CD4-positive, alpha-beta memory T cell (primary cell): Measurements from ENCODE around the gene MAP4K4. TPM values are rescaled to one million over a fixed set of nuclear protein-coding genes. Genes with fewer than 3 reads are reported as not detected.
A peak's percentile ranks its signal among the peaks of the same experiment; 100 is the strongest.

Experiments used
- CTCF ChIA-PET: fragments of 350-600 bp; sonication (Branson Sonifier 250); formaldehyde crosslinking; loops from one replicate; lab custom pipeline; 2021; ENCODE audit warnings: inconsistent platforms; ENCODE audit not compliant: partially characterized antibody; lab: Charles Lee
- POLR2A ChIA-PET: fragments of 350-600 bp; sonication (Branson Sonifier 250); formaldehyde crosslinking; loops from one replicate; lab custom pipeline; 2021; ENCODE audit not compliant: partially characterized antibody; lab: Charles Lee
- DNase-seq, 5 donors: peaks; one replicate each; pipeline versions ENCODE4 v3.0.0 to v3.0.0-alpha.2; 2020 to 2022; ENCODE audit warnings: mixed read lengths in 1 of 5
- H3K27ac ChIP-seq: one replicate; pipeline ENCODE4 v1.7.0; 2013; ENCODE audit warnings: low read depth, low read length
- H3K27me3 ChIP-seq: 2 replicates; pipeline ENCODE4 v1.7.0; 2013; ENCODE audit warnings: mild to moderate bottlenecking, low read length, moderate library complexity; ENCODE audit not compliant: insufficient read depth
- H3K36me3 ChIP-seq: 2 replicates; pipeline ENCODE4 v1.7.0; 2013; ENCODE audit warnings: mild to moderate bottlenecking, low read length, moderate library complexity; ENCODE audit not compliant: insufficient read depth
- H3K4me1 ChIP-seq: 2 replicates; pipeline ENCODE4 v1.7.0; 2013; ENCODE audit warnings: mild to moderate bottlenecking, low read length, moderate library complexity; ENCODE audit not compliant: insufficient read depth
- H3K4me3 ChIP-seq, 2 donors: one replicate each; pipeline ENCODE4 v1.7.0; 2013; ENCODE audit warnings: low read length in 2 of 2, mild to moderate bottlenecking in 1 of 2
- H3K9me3 ChIP-seq, 2 donors: one replicate each; pipeline ENCODE4 v1.7.0; 2013; ENCODE audit warnings: low read length in 2 of 2, control low read depth in 1 of 2; ENCODE audit not compliant: control insufficient read depth in 1 of 2
- H3K27ac Mint-ChIP-seq, 7 donors: one replicate each; pipeline ENCODE4 v1.8.0; 2020 to 2021; ENCODE audit warnings: mixed read lengths in 7 of 7, mild to moderate bottlenecking in 6 of 7, inconsistent platforms in 3 of 7, moderate library complexity in 3 of 7
- H3K27me3 Mint-ChIP-seq, 2 donors: one replicate each; pipeline ENCODE4 v1.8.0; 2020 to 2021; ENCODE audit warnings: mixed read lengths in 2 of 2
- H3K36me3 Mint-ChIP-seq, 2 donors: one replicate each; pipeline ENCODE4 v1.8.0; 2020 to 2021; ENCODE audit warnings: mixed read lengths in 2 of 2, inconsistent platforms in 1 of 2, mild to moderate bottlenecking in 1 of 2
- H3K4me1 Mint-ChIP-seq, 4 donors: one replicate each; pipeline ENCODE4 v1.8.0; 2020 to 2021; ENCODE audit warnings: mixed read lengths in 4 of 4, mild to moderate bottlenecking in 1 of 4
- H3K4me3 Mint-ChIP-seq, 8 donors: one replicate each; pipeline ENCODE4 v1.8.0; 2020 to 2021; ENCODE audit warnings: mixed read lengths in 8 of 8, mild to moderate bottlenecking in 7 of 8, moderate library complexity in 6 of 8, inconsistent platforms in 3 of 8
- H3K9me3 Mint-ChIP-seq, 8 donors: one replicate each; pipeline ENCODE4 v1.8.0; 2020 to 2021; ENCODE audit warnings: mixed read lengths in 8 of 8, mild to moderate bottlenecking in 5 of 8, inconsistent platforms in 3 of 8, moderate library complexity in 1 of 8
- intact Hi-C: fragments of 100-400 bp; cut with micrococcal nuclease; formaldehyde crosslinking; loops from one replicate; pipeline ENCODE4 v1.15.1; 2023
- polyA plus RNA-seq, 2 donors: library from polyadenylated mRNA; unstranded; fragments of 300-500 nt; fragmentation: Illumina TruSeq; gene quantifications; one replicate each; pipeline ENCODE4 v1.2.3, GENCODE V29; 2021
- total RNA-seq, 2 experiments: library from RNA; stranded (reverse); gene quantifications; one replicate each; pipeline ENCODE4 v1.2.3, GENCODE V29; 2021

Gene MAP4K4
- total and polyA plus RNA-seq, 4 experiments from 2014 or later = 2.4 to 114 (median 62.2) TPM

- no peak overlapping the region for H3K4me3 ChIP-seq
- no peak for DNase-seq
- intact Hi-C loops = no loop called here
- POLR2A ChIA-PET = no interaction called here
- peaks cover 47 to 82% of the 10 kb centered on the region in 2 donors for H3K36me3 Mint-ChIP-seq
- peaks cover 0 to 3% (median under 1%) of the 10 kb centered on the region in 4 donors for H3K4me1 Mint-ChIP-seq
- no peaks in the 10 kb centered on the region for H3K9me3 ChIP-seq
- H3K27ac Mint-ChIP-seq = no peak overlapping the region
- H3K4me1 ChIP-seq = no peaks in the 10 kb centered on the region
- no peak overlapping the region for H3K27ac ChIP-seq
- no peaks in the 10 kb centered on the region for H3K27me3 ChIP-seq
- CTCF ChIA-PET = interaction anchor here (1.4 kb wide), 1 partner anchor 593 kb away, joined by 3 read pairs; the partner anchor contains the start of gene SLC9A4
- no peak overlapping the region for H3K4me3 Mint-ChIP-seq
- H3K9me3 Mint-ChIP-seq = peaks cover 0 to 1% (median 0%) of the 10 kb centered on the region in 8 donors
- peaks cover 50% of the 10 kb centered on the region for H3K36me3 ChIP-seq
- H3K27me3 Mint-ChIP-seq = no peaks in the 10 kb centered on the region
Observed at GRCh38 chr2:101881131-101881530, 183.6 kb downstream of the MAP4K4 start.

- Histone ChIP-seq H3K4me3 (no peak overlapping the region), H3K36me3 (peaks cover 53% of the 10 kb centered on the region), H3K27me3 (no peaks in the 10 kb centered on the region), H3K27ac (no peak overlapping the region), H3K9me3 (no peaks in the 10 kb centered on the region), H3K4me1 (no peaks in the 10 kb centered on the region)
- no peaks in the 10 kb centered on the region for H3K9me3 Mint-ChIP-seq
- DNase-seq = no peak
- ChIA-PET POLR2A (no interaction called here), CTCF (interaction anchor here (0.7 to 2.9 kb wide), 8 partner anchors 11 to 358 kb away, joined by 3 to 22 read pairs (median 4); no protein-coding TSS in a partner anchor)
- intact Hi-C loops = no loop called here
- peaks cover 0 to 3% (median 0%) of the 10 kb centered on the region in 4 donors for H3K4me1 Mint-ChIP-seq
- peaks cover 49 to 84% of the 10 kb centered on the region in 2 donors for H3K36me3 Mint-ChIP-seq
- peak overlapping the region in 4 of 7 donors; percentile 1 to 22 (median 4) for H3K27ac Mint-ChIP-seq
- no peaks in the 10 kb centered on the region for H3K27me3 Mint-ChIP-seq
- no peak overlapping the region for H3K4me3 Mint-ChIP-seq
Observed at GRCh38 chr2:101882769-101883307, 185.3 kb downstream of the MAP4K4 start.

GRCh38 chr2:101883860-101884259 lies 186.4 kb downstream of the MAP4K4 start:
- H3K27me3 ChIP-seq = no peaks in the 10 kb centered on the region
- H3K9me3 ChIP-seq = no peaks in the 10 kb centered on the region
- DNase-seq = peak in 4 of 5 donors; percentile 25 to 37 (median 32)
- Mint-ChIP-seq H3K27ac (peak overlapping the region in 3 of 7 donors; percentile 1 to 34 (median 22)), H3K9me3 (no peaks in the 10 kb centered on the region), H3K27me3 (no peaks in the 10 kb centered on the region), H3K4me3 (no peak overlapping the region), H3K4me1 (peaks cover 0 to 3% (median 0%) of the 10 kb centered on the region in 4 donors), H3K36me3 (peaks cover 51 to 80% of the 10 kb centered on the region in 2 donors)
- ChIA-PET CTCF (interaction anchor here (0.7 to 2.9 kb wide), 15 partner anchors 8 to 643 kb away, joined by 3 to 22 read pairs (median 4); no protein-coding TSS in a partner anchor), POLR2A (no interaction called here)
- H3K4me3 ChIP-seq = no peak overlapping the region
- H3K36me3 ChIP-seq = peaks cover 53% of the 10 kb centered on the region
- H3K4me1 ChIP-seq = no peaks in the 10 kb centered on the region
- intact Hi-C loops = loop anchor here (2.0 kb wide), 2 partner anchors 357 to 565 kb away; no protein-coding TSS in a partner anchor
- no peak overlapping the region for H3K27ac ChIP-seq

- peaks cover 59% of the 10 kb centered on the region for H3K36me3 ChIP-seq
Observed at GRCh38 chr2:101884423-101884822, 186.9 kb downstream of the MAP4K4 start.

GRCh38 chr2:101887328-101887727 lies 189.8 kb downstream of the MAP4K4 start:
- H3K27me3 Mint-ChIP-seq = no peaks in the 10 kb centered on the region
- H3K36me3 Mint-ChIP-seq = peaks cover 64 to 73% of the 10 kb centered on the region in 2 donors
- no peak overlapping the region for H3K4me3 Mint-ChIP-seq
- Histone ChIP-seq H3K4me1 (no peaks in the 10 kb centered on the region), H3K27ac (no peak overlapping the region), H3K9me3 (no peaks in the 10 kb centered on the region), H3K36me3 (peaks cover 58% of the 10 kb centered on the region), H3K27me3 (no peaks in the 10 kb centered on the region), H3K4me3 (no peak overlapping the region)
- no peak for DNase-seq
- ChIA-PET POLR2A (no interaction called here), CTCF (no interaction called here)
- no peaks in the 10 kb centered on the region for H3K9me3 Mint-ChIP-seq
- intact Hi-C loops = no loop called here
- H3K4me1 Mint-ChIP-seq = peaks cover 0 to 2% (median under 1%) of the 10 kb centered on the region in 4 donors
- peak overlapping the region in 4 of 7 donors; percentile 4 to 77 (median 32) for H3K27ac Mint-ChIP-seq

More at GRCh38 chr2:101884423-101884822, 186.9 kb downstream of the MAP4K4 start:
- no peaks in the 10 kb centered on the region for H3K4me1 ChIP-seq
- H3K27me3 ChIP-seq = no peaks in the 10 kb centered on the region
- peak overlapping the region in 3 of 7 donors; percentile 46 to 79 (median 75) for H3K27ac Mint-ChIP-seq
- H3K36me3 Mint-ChIP-seq = peaks cover 57 to 82% of the 10 kb centered on the region in 2 donors
- no peak overlapping the region for H3K4me3 ChIP-seq
- ChIA-PET POLR2A (no interaction called here), CTCF (interaction anchor here (0.7 to 2.9 kb wide), 11 partner anchors 9 to 563 kb away, joined by 3 to 22 read pairs (median 4); no protein-coding TSS in a partner anchor)
- H3K27me3 Mint-ChIP-seq = no peaks in the 10 kb centered on the region
- no peaks in the 10 kb centered on the region for H3K9me3 Mint-ChIP-seq
- intact Hi-C loops = loop anchor here (2.0 kb wide), 2 partner anchors 356 to 564 kb away; no protein-coding TSS in a partner anchor
- DNase-seq = no peak
- no peak overlapping the region for H3K27ac ChIP-seq
- H3K4me1 Mint-ChIP-seq = peaks cover 0 to 3% (median 0%) of the 10 kb centered on the region in 4 donors
- no peak overlapping the region for H3K4me3 Mint-ChIP-seq
- no peaks in the 10 kb centered on the region for H3K9me3 ChIP-seq

- Mint-ChIP-seq H3K27me3 (no peaks in the 10 kb centered on the region), H3K4me1 (peaks cover 0 to 2% (median 0%) of the 10 kb centered on the region in 4 donors), H3K4me3 (no peak overlapping the region), H3K36me3 (peaks cover 70 to 72% of the 10 kb centered on the region in 2 donors), H3K9me3 (no peaks in the 10 kb centered on the region), H3K27ac (peak overlapping the region in 1 of 7 donors; percentile 83)
- CTCF ChIA-PET = no interaction called here
- H3K4me3 ChIP-seq = no peak overlapping the region
- POLR2A ChIA-PET = no interaction called here
- no peaks in the 10 kb centered on the region for H3K27me3 ChIP-seq
- H3K36me3 ChIP-seq = peaks cover 61% of the 10 kb centered on the region
- H3K4me1 ChIP-seq = no peaks in the 10 kb centered on the region
- H3K9me3 ChIP-seq = no peaks in the 10 kb centered on the region
- intact Hi-C loops = no loop called here
- DNase-seq = no peak
- no peak overlapping the region for H3K27ac ChIP-seq
Observed at GRCh38 chr2:101889460-101890098, 192.1 kb downstream of the MAP4K4 start.

- no peak overlapping the region for H3K27ac ChIP-seq
- H3K36me3 Mint-ChIP-seq = peaks cover 61 to 67% of the 10 kb centered on the region in 2 donors
- H3K27me3 ChIP-seq = no peaks in the 10 kb centered on the region
- H3K4me3 Mint-ChIP-seq = no peak overlapping the region
- peaks cover 46% of the 10 kb centered on the region for H3K36me3 ChIP-seq
- H3K4me3 ChIP-seq = no peak overlapping the region
- no peaks in the 10 kb centered on the region for H3K9me3 ChIP-seq
- H3K27ac Mint-ChIP-seq = no peak overlapping the region
- CTCF ChIA-PET = no interaction called here
- no peaks in the 10 kb centered on the region for H3K9me3 Mint-ChIP-seq
- no peaks in the 10 kb centered on the region for H3K4me1 ChIP-seq
- POLR2A ChIA-PET = no interaction called here
- no peaks in the 10 kb centered on the region for H3K27me3 Mint-ChIP-seq
- peaks cover 0 to 4% (median 0%) of the 10 kb centered on the region in 4 donors for H3K4me1 Mint-ChIP-seq
- intact Hi-C loops = no loop called here
- no peak for DNase-seq
Observed at GRCh38 chr2:101892377-101892776, 194.9 kb downstream of the MAP4K4 start.
